Spinal cord (tissue), 10 donors: ENCODE data around the gene RRAS. TPM values are rescaled to one million over a fixed set of nuclear protein-coding genes. Genes with fewer than 3 reads are reported as not detected.

Experiments used
- DNase-seq, 6 donors: peaks; one replicate each; pipeline versions ENCODE4 v3.0.0 to v3.0.0-alpha.2; 2013 to 2015; ENCODE audit warnings: low spot score in 6 of 6, low read depth in 4 of 6
- H3K27ac ChIP-seq: one replicate; pipeline ENCODE4 v1.5.1; 2013; ENCODE audit warnings: low read depth, low read length, control low read depth
- H3K27me3 ChIP-seq: one replicate; pipeline ENCODE4 v1.6.1; 2013; ENCODE audit warnings: low read length; ENCODE audit not compliant: control insufficient read depth, insufficient read depth
- H3K36me3 ChIP-seq: one replicate; pipeline ENCODE4 v1.6.1; 2013; ENCODE audit warnings: low read length; ENCODE audit not compliant: control insufficient read depth, insufficient read depth
- H3K4me1 ChIP-seq: one replicate; pipeline ENCODE4 v1.6.1; 2013; ENCODE audit warnings: low read length; ENCODE audit not compliant: control insufficient read depth, insufficient read depth
- H3K4me3 ChIP-seq: one replicate; pipeline ENCODE4 v1.5.1; 2013; ENCODE audit warnings: low read depth, low read length, control low read depth
- H3K9me3 ChIP-seq: one replicate; pipeline ENCODE4 v1.6.1; 2013; ENCODE audit warnings: low read length; ENCODE audit not compliant: control insufficient read depth, insufficient read depth
- WGBS: methylation state at CpG from one replicate; pipeline ENCODE4 v1.1.5; 2013; ENCODE audit warnings: missing lambda C conversion rate; ENCODE audit not compliant: insufficient coverage; 5-methylcytosine and 5-hydroxymethylcytosine counted together
- polyA plus RNA-seq, 2 donors: library from polyadenylated mRNA; unstranded; fragments of 120-200 nt; gene quantifications; one replicate each; pipeline ENCODE4 v1.2.1, GENCODE V29; 2013; ENCODE audit not compliant: insufficient read length in 2 of 2
- total RNA-seq, 2 donors: library from RNA; depleted of rRNA in 1 of 2; stranded (reverse); fragments of 120-200 nt in 1 of 2; fragments of >200 nt in 1 of 2; gene quantifications; one replicate each; pipeline versions ENCODE4 v1.2.3 to v1.2.4, GENCODE V29; 2013 to 2014
- donor health status: healthy.

The RRAS gene
- total and polyA plus RNA-seq, 4 donors: 4.7 to 16.7 (median 15.0) TPM

DNA sequence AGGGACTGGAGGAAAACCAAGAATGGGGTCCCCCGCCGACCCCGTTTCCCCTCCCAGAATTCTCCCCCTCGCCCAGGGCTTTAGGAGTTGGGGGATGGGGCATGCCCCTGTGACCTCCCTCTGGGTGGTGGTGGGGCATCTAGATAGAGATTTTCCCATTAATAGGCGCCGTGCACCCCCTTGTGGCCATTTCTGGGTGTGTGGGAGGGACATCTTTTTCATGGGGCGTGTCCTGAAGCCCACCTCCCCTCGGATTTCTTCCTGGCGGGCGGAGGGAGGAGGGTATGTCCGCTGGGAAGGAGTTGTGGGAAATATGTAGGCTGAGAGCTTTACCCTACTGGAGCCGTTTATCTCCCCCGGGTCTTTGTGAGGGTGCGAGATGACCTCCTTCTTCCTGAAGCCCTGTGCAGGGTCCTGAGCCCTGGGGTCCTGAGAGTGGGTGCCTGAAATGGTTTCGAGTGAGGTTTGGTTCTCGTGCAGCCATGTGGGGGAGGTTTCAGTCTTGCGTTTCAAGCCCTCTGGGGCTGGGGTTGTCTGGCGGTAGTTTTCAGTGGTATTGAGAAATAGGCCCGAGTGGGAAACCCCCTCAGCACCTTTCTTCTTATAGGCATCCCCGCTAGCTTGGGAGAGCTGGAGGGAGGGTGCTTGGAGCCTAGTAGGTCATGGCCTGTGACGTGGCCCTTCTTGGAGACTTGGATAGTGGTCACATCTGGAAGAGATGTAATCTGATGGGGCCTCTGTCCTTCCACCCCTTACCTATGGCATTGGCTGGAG, 38.1 kb upstream of the RRAS start:
- Histone ChIP-seq H3K4me3 (peak overlapping the region; percentile 100), H3K27ac (peak overlapping the region; percentile 97), H3K36me3 (peaks cover 34% of the 10 kb centered on the region), H3K27me3 (no peaks in the 10 kb centered on the region), H3K9me3 (no peaks in the 10 kb centered on the region), H3K4me1 (peaks cover 47% of the 10 kb centered on the region)
- peak in 2 of 6 donors; percentile 92 to 94 for DNase-seq
- 2% methylated on average over 9 of the region's 21 CpGs for whole genome bisulfite sequencing

DNA sequence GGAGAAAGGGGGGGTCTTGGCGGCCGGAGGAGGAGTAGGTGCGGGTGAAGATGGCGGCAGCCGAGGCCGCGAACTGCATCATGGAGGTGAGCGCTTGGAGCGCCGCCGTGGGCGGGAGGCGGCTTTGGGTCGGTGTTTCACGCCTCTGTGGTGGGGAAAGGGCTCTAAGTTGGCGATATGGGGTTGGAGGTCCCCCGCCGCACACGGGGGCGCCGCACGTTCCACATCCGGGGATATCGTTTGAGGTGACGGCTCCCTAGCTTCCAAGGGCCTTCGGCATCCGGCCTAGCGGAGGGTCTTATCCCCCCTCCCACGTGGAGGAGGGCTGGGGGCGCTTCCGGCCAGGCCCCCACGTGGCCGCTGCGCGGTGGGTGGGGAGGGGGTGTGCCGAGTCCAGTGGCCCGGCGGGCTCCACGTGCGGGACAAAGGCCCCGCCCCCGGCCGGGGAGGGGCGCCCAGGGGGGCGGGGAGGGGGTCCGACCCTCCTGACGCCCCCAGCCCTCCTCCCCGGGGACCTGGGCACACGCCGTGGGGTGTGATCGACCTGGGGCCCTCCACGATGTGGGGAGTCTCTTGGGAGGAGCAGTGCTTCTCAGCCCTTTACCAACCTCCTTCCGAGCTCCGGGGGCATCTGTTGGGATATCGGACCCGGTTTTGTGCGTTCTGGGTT, 37.4 kb upstream of the RRAS start, which contains the start of gene PRMT1:
Gene PRMT1 (plus strand): TSS at position 41 of the 670 bp plus-strand sequence. CDS start 10 bp downstream, at position 51.
- Histone ChIP-seq H3K27me3 (no peaks in the 10 kb centered on the region), H3K27ac (peak within 1 kb of the TSS; percentile 97), H3K9me3 (no peaks in the 10 kb centered on the region), H3K4me1 (peaks cover 48% of the 10 kb centered on the region), H3K36me3 (peaks cover 29% of the 10 kb centered on the region), H3K4me3 (peak within 1 kb of the TSS; percentile 100)
- no peak for DNase-seq
- WGBS: under 1% methylated on average over 30 of the region's 57 CpGs

GRCh38 chr19:49676784-49677230, 36.9 kb upstream of the RRAS start:
- H3K27me3 ChIP-seq: no peaks in the 10 kb centered on the region
- H3K9me3 ChIP-seq: no peaks in the 10 kb centered on the region
- peak overlapping the region; percentile 100 for H3K4me3 ChIP-seq
- peak overlapping the region; percentile 97 for H3K27ac ChIP-seq
- peak; percentile 99 to 100 (median 100) for DNase-seq
- peaks cover 53% of the 10 kb centered on the region for H3K4me1 ChIP-seq
- peaks cover 23% of the 10 kb centered on the region for H3K36me3 ChIP-seq
- WGBS: 0% methylated on average over 26 of the region's 34 CpGs

DNA sequence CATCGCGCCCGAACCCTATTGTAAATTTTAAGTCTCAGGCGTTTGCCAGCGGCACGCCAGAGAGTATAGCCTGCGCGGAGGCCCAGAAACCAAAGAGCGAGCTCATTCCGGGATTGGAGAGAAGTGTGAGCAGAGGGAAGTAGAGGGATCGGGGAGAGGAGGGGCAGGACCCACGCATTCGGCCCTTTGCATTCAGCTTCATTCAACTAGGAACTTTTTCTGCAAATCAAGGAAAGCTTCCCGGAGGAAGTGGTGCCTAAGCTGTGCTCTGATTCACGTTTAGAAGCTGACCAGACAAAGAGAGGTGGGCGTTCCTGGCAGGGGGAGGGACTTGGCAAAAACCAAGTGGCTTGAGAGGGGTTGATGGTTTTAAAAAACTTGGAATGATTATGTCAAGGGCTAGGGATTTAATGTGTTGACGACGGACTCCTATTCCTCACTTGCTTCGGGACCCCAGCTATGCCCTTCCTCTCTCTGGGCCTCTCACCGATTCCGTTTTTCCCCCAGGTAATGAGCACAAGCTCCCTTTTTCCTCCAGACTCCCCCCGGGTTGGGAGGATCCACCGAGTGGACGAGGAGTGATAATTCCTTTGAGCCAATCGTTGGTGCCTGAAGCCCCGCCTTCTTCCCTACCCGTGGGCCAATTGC, 36.3 kb upstream of the RRAS start:
- H3K9me3 ChIP-seq: no peaks in the 10 kb centered on the region
- peaks cover 54% of the 10 kb centered on the region for H3K4me1 ChIP-seq
- H3K27ac ChIP-seq: peak overlapping the region; percentile 97
- DNase-seq: peak in 1 of 6 donors; percentile 86
- H3K36me3 ChIP-seq: peaks cover 18% of the 10 kb centered on the region
- H3K4me3 ChIP-seq: peak overlapping the region; percentile 73
- H3K27me3 ChIP-seq: no peaks in the 10 kb centered on the region
- under 1% methylated on average over 25 of the region's 27 CpGs for WGBS

DNA sequence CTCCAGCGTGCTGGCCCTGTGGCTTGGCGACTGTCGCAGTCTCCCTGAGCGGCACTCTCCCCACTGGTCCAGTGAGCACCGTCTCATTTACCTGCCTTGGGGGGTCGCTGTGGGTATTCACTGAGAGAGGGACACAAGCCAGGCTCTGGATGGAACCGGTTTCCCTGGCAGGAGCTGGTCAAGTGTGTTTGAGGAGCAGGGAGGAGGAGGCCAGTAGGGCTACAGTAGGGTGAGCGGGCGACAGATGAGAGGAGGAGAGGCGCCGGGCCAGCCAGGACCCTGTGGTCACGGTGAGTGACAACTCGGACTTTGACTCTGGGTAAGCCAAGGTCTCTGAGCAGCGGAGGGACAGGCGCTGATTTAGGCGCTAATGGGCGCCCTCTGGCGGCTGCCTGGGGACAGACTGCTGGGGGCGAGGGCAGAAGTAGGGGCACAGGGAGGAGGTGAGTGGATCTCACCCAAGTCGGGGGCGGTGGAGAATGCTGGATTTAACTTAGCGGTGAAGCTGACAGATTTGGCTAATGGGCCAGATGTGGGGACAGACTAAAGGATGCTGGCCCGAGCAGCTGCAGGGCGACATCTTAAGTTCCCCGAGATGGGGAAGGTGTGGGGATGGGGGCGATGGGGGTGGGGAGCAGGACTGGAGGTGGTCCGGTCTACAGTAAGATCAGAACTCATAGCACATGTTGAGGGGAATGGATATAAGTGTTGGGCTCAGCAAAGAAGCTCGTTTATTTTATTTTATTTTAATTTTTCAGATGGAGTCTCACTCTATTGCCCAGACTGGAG, 32.4 kb upstream of the RRAS start:
- DNase-seq: peak in 2 of 6 donors; percentile 80 to 81
- H3K9me3 ChIP-seq: no peaks in the 10 kb centered on the region
- WGBS: 20% methylated on average over 26 of the region's 28 CpGs
- peak overlapping the region; percentile 18 for H3K4me3 ChIP-seq
- peak overlapping the region; percentile 33 for H3K27ac ChIP-seq
- peaks cover 17% of the 10 kb centered on the region for H3K4me1 ChIP-seq
- peaks cover 11% of the 10 kb centered on the region for H3K36me3 ChIP-seq
- no peaks in the 10 kb centered on the region for H3K27me3 ChIP-seq

DNA sequence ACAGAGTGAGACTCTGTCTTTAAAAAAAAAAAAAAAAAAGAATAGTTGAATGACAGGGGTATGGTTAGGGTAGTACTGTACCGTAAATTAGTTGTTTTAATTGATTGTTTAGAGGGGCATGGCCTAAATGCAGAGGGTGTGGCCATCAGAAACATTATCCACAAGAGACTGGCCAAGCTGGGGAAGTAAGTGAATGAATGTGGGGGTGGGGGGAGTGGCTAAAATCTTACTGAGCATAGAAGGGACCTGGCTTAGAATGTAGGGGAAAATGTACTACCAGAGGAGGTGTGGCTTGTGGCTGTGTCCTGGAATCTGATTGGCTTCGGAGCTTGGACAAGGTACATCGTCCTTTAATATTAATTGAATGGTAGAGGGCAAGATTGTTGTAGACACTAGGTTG, 29.6 kb upstream of the RRAS start:
- peaks cover 33% of the 10 kb centered on the region for H3K4me1 ChIP-seq

GRCh38 chr19:49667473-49667872, 27.5 kb upstream of the RRAS start:
- WGBS: 91% methylated on average over 1 of the region's 2 CpGs
- H3K36me3 ChIP-seq: peaks cover 18% of the 10 kb centered on the region
- no peak for DNase-seq

More for the DNA sequence above, 29.6 kb upstream of the RRAS start:
- Histone ChIP-seq H3K4me3 (no peak overlapping the region), H3K36me3 (peaks cover 11% of the 10 kb centered on the region), H3K9me3 (no peaks in the 10 kb centered on the region), H3K27ac (no peak overlapping the region), H3K27me3 (no peaks in the 10 kb centered on the region)
- 97% methylated on average over 3 of the region's 3 CpGs for WGBS
- DNase-seq: no peak

GRCh38 chr19:49666120-49666444, 26.1 kb upstream of the RRAS start:
- Histone ChIP-seq H3K27me3 (no peaks in the 10 kb centered on the region), H3K4me1 (peaks cover 35% of the 10 kb centered on the region), H3K9me3 (no peaks in the 10 kb centered on the region), H3K4me3 (peak overlapping the region; percentile 92), H3K36me3 (peaks cover 32% of the 10 kb centered on the region), H3K27ac (peak overlapping the region; percentile 71)
- no peak for DNase-seq
- 2% methylated on average over 9 of the region's 9 CpGs for WGBS

More at GRCh38 chr19:49667473-49667872, 27.5 kb upstream of the RRAS start:
- no peak overlapping the region for H3K27ac ChIP-seq
- no peak overlapping the region for H3K4me3 ChIP-seq
- H3K4me1 ChIP-seq: peaks cover 44% of the 10 kb centered on the region
- H3K9me3 ChIP-seq: no peaks in the 10 kb centered on the region
- no peaks in the 10 kb centered on the region for H3K27me3 ChIP-seq
